Measurements from ENCODE around the gene PTPRM. TPM values are rescaled to one million over a fixed set of nuclear protein-coding genes. Genes with fewer than 3 reads are reported as not detected.

Gene PTPRM
- total and polyA plus RNA-seq, 2 of the 8 experiments (the other 6 are each of a cell fraction or from before 2014, with no cell fraction given): 4.1 to 7.0 TPM

DNA sequence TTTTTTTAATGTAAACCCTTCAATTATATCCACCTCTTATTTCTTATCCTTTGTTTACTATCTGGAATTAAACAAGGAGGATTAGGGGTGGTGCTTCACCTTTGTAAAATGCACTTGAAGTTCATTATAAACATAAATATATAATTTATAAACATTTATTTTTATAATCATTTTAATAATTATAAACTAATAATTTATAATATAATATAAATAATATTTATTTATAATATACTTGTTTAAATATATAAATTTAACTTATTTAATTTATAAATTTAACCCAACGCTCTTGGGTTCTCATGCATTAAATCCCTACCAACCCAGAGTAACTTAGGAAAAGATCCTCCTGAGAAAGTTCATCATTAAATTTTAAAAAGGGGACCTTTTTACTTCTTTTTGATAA is 452.5 kb downstream of the PTPRM start (continued):
- TF ChIP-seq POLR2AphosphoS5 (IDR thresholded peaks at IDR 0.05; ENCODE audit: low read depth, low read length) (no peak), TAF1 (IDR thresholded peaks at IDR 0.05; ENCODE audit: low read depth, low read length) (no peak), ASH2L (IDR thresholded peaks at IDR 0.05; ENCODE audit: low read length) (no peak), EP300 (IDR thresholded peaks at IDR 0.05; ENCODE audit: borderline replicate concordance in 1 of 2, low read depth in 2 of 2, low read length in 2 of 2) (no peak), PHF8 (conservative IDR thresholded peaks at IDR 0.05; ENCODE audit: low read depth, low read length) (no peak)
